Panc1 (cell line): ENCODE measurements around the gene PPP1R15B. TPM values are rescaled to one million over a fixed set of nuclear protein-coding genes. Genes with fewer than 3 reads are reported as not detected.
A peak's percentile ranks its signal among the peaks of the same experiment; 100 is the strongest.

ENCODE experiments used
- ATAC-seq: fragments of 200-7000 bp; cut with Tn5 transposase; 2 replicates; pipeline ENCODE4 v1.9.1; 2020; ENCODE audit warnings: mild to moderate bottlenecking, moderate library complexity
- BruUV-seq: library from RNA; stranded (reverse); fragments of 400-500 nt; replicated peaks from 2 replicates; lab custom pipeline; 2021; lab: Mats Ljungman, UMichigan
- CTCF ChIA-PET: fragments of 300-600 bp; sonication (Branson Sonifier 250); formaldehyde crosslinking; loops from one replicate; lab custom pipeline; 2022; ENCODE audit warnings: antibody characterized with exemption; lab: Charles Lee
- POLR2A ChIA-PET: fragments of 300-600 bp; sonication (Branson Sonifier 250); formaldehyde crosslinking; loops from one replicate; lab custom pipeline; 2022; ENCODE audit warnings: antibody characterized with exemption; lab: Charles Lee
- DNase-seq: peaks from one replicate; pipeline ENCODE4 v3.0.0-alpha.2; 2010; ENCODE audit warnings: low read depth, low spot score
- H3K27ac ChIP-seq: 2 replicates; pipeline ENCODE4 v1.5.1; 2011; ENCODE audit warnings: mild to moderate bottlenecking, low read length, inconsistent platforms
- H3K27me3 ChIP-seq: fragments of 200-500 bp; sonication (Bioruptor generic); 2 replicates; pipeline ENCODE4 v1.6.0; 2014; ENCODE audit warnings: low read length, inconsistent platforms; ENCODE audit not compliant: control insufficient read depth, insufficient read depth
- H3K36me3 ChIP-seq: fragments of 200-500 bp; sonication (Bioruptor generic); 2 replicates; pipeline ENCODE4 v1.5.1; 2014; ENCODE audit warnings: inconsistent platforms, mild to moderate bottlenecking, low read length, moderate library complexity; ENCODE audit not compliant: control insufficient read depth, insufficient read depth
- H3K4me1 ChIP-seq: 2 replicates; pipeline ENCODE4 v1.5.1; 2011; ENCODE audit warnings: inconsistent platforms, mild to moderate bottlenecking, low read length, moderate library complexity; ENCODE audit not compliant: control insufficient read depth, insufficient read depth
- H3K4me3 ChIP-seq, 2 experiments: 2 replicates each; pipeline ENCODE4 v1.5.1; 2011 to 2012; ENCODE audit warnings: low read depth in 2 of 2, low read length in 2 of 2, mild to moderate bottlenecking in 2 of 2, inconsistent platforms in 1 of 2, moderate library complexity in 1 of 2
- H3K9me3 ChIP-seq: fragments of 200-500 bp; sonication (Bioruptor generic); 2 replicates; pipeline ENCODE4 v1.5.1; 2014; ENCODE audit warnings: low read depth, mild to moderate bottlenecking, inconsistent platforms, low read length, moderate library complexity; ENCODE audit not compliant: control insufficient read depth, insufficient read depth
- CTCF ChIP-seq: fragments of 450-650 bp; IDR thresholded peaks from 2 replicates; pipeline ENCODE4 v1.5.1; 2017; ENCODE audit warnings: mild to moderate bottlenecking
- POLR2AphosphoS5 ChIP-seq: IDR thresholded peaks from 2 replicates; pipeline ENCODE4 v1.6.1; 2012; ENCODE audit warnings: mild to moderate bottlenecking, low read depth, low read length, moderate library complexity
- REST ChIP-seq, 2 experiments: IDR thresholded peaks; 2 replicates each; pipeline ENCODE4 v1.6.1; 2011 to 2012; ENCODE audit warnings: low read depth in 2 of 2, control low read depth in 1 of 2, low read length in 1 of 2, mild to moderate bottlenecking in 1 of 2, moderate library complexity in 1 of 2; ENCODE audit not compliant: insufficient read depth in 1 of 2
- in situ Hi-C: cut with HindIII; loops from 2 replicates; pipeline ENCODE4 v1.10.0; 2016; ENCODE audit warnings: low sequenced_read_pairs, low pct_unique_long_range_greater_than_20kb
- intact Hi-C: fragments of 100-400 bp; cut with micrococcal nuclease; formaldehyde crosslinking; loops from one replicate; pipeline ENCODE4 v1.10.0; 2022; ENCODE audit not compliant: unreplicated experiment
- total RNA-seq: library from RNA; stranded (reverse); gene quantifications from one replicate; pipeline ENCODE4 v1.2.1, GENCODE V29; 2021; ENCODE audit not compliant: unreplicated experiment

The PPP1R15B gene
- total RNA-seq, 1 experiment from 2014 or later, result 51.1 TPM

GRCh38 chr1:204398197-204399125, 13.2 kb downstream of the PPP1R15B start:
- Histone ChIP-seq H3K4me3 (no peak overlapping the region), H3K4me1 (no peaks in the 10 kb centered on the region), H3K9me3 (no peaks in the 10 kb centered on the region), H3K27me3 (no peaks in the 10 kb centered on the region), H3K27ac (no peak overlapping the region), H3K36me3 (peaks cover 5% of the 10 kb centered on the region)
- ATAC-seq, result peak; percentile 91
- DNase-seq, result peak; percentile 61
- in situ Hi-C loops, result no loop called here
- CTCF ChIA-PET, result interaction anchor here (0.6 to 1.6 kb wide), 14 partner anchors 9 to 1017 kb away, joined by 3 to 9 read pairs (median 4); partner anchors contain the start of gene MDM4
- intact Hi-C loops, result no loop called here
- BruUV-seq, result no TSS peak
- no peak for TF ChIP-seq REST (IDR thresholded peaks at IDR 0.05; ENCODE audit: insufficient read depth in 1 of 2, low read depth in 2 of 2, low read length in 1 of 2)
- TF ChIP-seq POLR2AphosphoS5, result peak; percentile 34; the same call in 1 of the 2 replicates
- TF ChIP-seq CTCF, result peak; percentile 89
- POLR2A ChIA-PET, result interaction anchor here (0.6 to 0.7 kb wide), 4 partner anchors 93 to 891 kb away, joined by 3 to 9 read pairs (median 6); no protein-coding TSS in a partner anchor

- DNase-seq, result no peak
- Histone ChIP-seq H3K4me3 (no peak overlapping the region), H3K27ac (no peak overlapping the region), H3K4me1 (no peaks in the 10 kb centered on the region), H3K9me3 (no peaks in the 10 kb centered on the region), H3K36me3 (no peaks in the 10 kb centered on the region), H3K27me3 (no peaks in the 10 kb centered on the region)
- TF ChIP-seq POLR2AphosphoS5 (no peak), REST (IDR thresholded peaks at IDR 0.05; ENCODE audit: insufficient read depth in 1 of 2, low read depth in 2 of 2, low read length in 1 of 2) (no peak), CTCF (no peak)
- no peak for ATAC-seq
- intact Hi-C loops, result no loop called here
- CTCF ChIA-PET, result no interaction called here
- in situ Hi-C loops, result no loop called here
- POLR2A ChIA-PET, result interaction anchor here (0.6 kb wide), 1 partner anchor 8 kb away, joined by 6 read pairs; no protein-coding TSS in a partner anchor
- BruUV-seq, result no TSS peak
These were observed 15.5 kb downstream of the PPP1R15B start for GRCh38 chr1:204396015-204396583.
